Measurements from ENCODE around the gene RGSL1.

GRCh38 chr1:182484067-182484466, 34.1 kb downstream of the RGSL1 start:
- TF ChIP-seq CTCF (IDR thresholded peaks at IDR 0.05; ENCODE audit: low read depth, low read length, missing input control) (no peak), TAF1 (conservative IDR thresholded peaks at IDR 0.05) (no peak)
